T-cell (primary cell): ENCODE data around the gene HSPA14. TPM values are rescaled to one million over a fixed set of nuclear protein-coding genes. Genes with fewer than 3 reads are reported as not detected.

Experiments
- ATAC-seq, 4 experiments: fragments of 200-7000 bp in 3 of 4; fragments of 150-1000 bp in 1 of 4; cut with Tn5 transposase; replicated peaks in 1 of 4; 1 replicate in 3 of 4; 2 replicates in 1 of 4; pipeline ENCODE4 v1.10.0; 2021; ENCODE audit warnings: moderate library complexity in 3 of 4, mild to moderate bottlenecking in 2 of 4, moderate number of reproducible peaks in 1 of 4
- CTCF ChIA-PET, 2 donors: fragments of 300-600 bp; sonication (Branson Sonifier 250); formaldehyde crosslinking; loops; one replicate each; lab custom pipeline; 2022; ENCODE audit warnings: antibody characterized with exemption in 2 of 2; lab: Charles Lee
- POLR2A ChIA-PET, 2 donors: fragments of 300-600 bp; sonication (Branson Sonifier 250); formaldehyde crosslinking; loops; one replicate each; lab custom pipeline; 2022; ENCODE audit warnings: antibody characterized with exemption in 2 of 2; lab: Charles Lee
- DNase-seq, 35 experiments: peaks; one replicate each; pipeline versions ENCODE4 v3.0.0 to v3.0.0-alpha.2; 2013 to 2023
- H3K27ac ChIP-seq: one replicate; pipeline ENCODE4 v1.5.1; 2013; ENCODE audit warnings: low read length
- H3K27me3 ChIP-seq, 2 experiments: replicated peaks in 1 of 2; 1 replicate in 1 of 2; 2 replicates in 1 of 2; pipeline versions ENCODE4 v1.6.1 to v1.7.0; 2013; ENCODE audit warnings: low read length in 1 of 2, mixed read lengths in 1 of 2; ENCODE audit not compliant: control insufficient read depth in 2 of 2, insufficient read depth in 2 of 2; ENCODE audit errors: extremely low read depth in 1 of 2
- H3K36me3 ChIP-seq, 2 donors: 1 replicate in 1 of 2; 2 replicates in 1 of 2; pipeline versions ENCODE4 v1.6.1 to v1.7.0; 2013; ENCODE audit warnings: low read length in 1 of 2; ENCODE audit not compliant: control insufficient read depth in 2 of 2, insufficient read depth in 1 of 2; ENCODE audit errors: extremely low read depth in 1 of 2
- H3K4me1 ChIP-seq, 2 experiments: 1 replicate in 1 of 2; 2 replicates in 1 of 2; pipeline versions ENCODE4 v1.6.1 to v1.7.0; 2013; ENCODE audit warnings: low read length in 2 of 2, mixed read lengths in 1 of 2; ENCODE audit not compliant: insufficient read depth in 2 of 2, control insufficient read depth in 1 of 2; ENCODE audit errors: extremely low read depth in 1 of 2
- H3K4me3 ChIP-seq, 2 donors: 1 replicate in 1 of 2; 2 replicates in 1 of 2; pipeline versions ENCODE4 v1.5.1 to v1.7.0; 2013; ENCODE audit warnings: mild to moderate bottlenecking in 2 of 2, low read length in 1 of 2, moderate library complexity in 1 of 2; ENCODE audit not compliant: control insufficient read depth in 1 of 2; ENCODE audit errors: extremely low read depth in 1 of 2
- H3K9me3 ChIP-seq: 2 replicates; pipeline ENCODE4 v1.7.0; 2013
- H3K27ac Mint-ChIP-seq, 2 donors: one replicate each; pipeline ENCODE4 v1.8.0; 2020 to 2021; ENCODE audit warnings: mild to moderate bottlenecking in 2 of 2, mixed read lengths in 2 of 2
- H3K27me3 Mint-ChIP-seq, 2 donors: one replicate each; pipeline ENCODE4 v1.8.0; 2021 to 2022; ENCODE audit warnings: mixed read lengths in 2 of 2
- H3K36me3 Mint-ChIP-seq: one replicate; pipeline ENCODE4 v1.8.0; 2021; ENCODE audit warnings: mixed read lengths
- H3K4me1 Mint-ChIP-seq, 3 donors: one replicate each; pipeline ENCODE4 v1.8.0; 2020 to 2022; ENCODE audit warnings: mixed read lengths in 3 of 3, mild to moderate bottlenecking in 1 of 3
- H3K4me3 Mint-ChIP-seq, 3 donors: one replicate each; pipeline ENCODE4 v1.8.0; 2020 to 2022; ENCODE audit warnings: mild to moderate bottlenecking in 3 of 3, mixed read lengths in 3 of 3, moderate library complexity in 3 of 3
- H3K9me3 Mint-ChIP-seq, 3 donors: one replicate each; pipeline ENCODE4 v1.8.0; 2020 to 2022; ENCODE audit warnings: mixed read lengths in 3 of 3
- WGBS: methylation state at CpG from one replicate; pipeline ENCODE4 v1.1.5; 2013; ENCODE audit warnings: missing lambda C conversion rate; ENCODE audit not compliant: insufficient coverage; 5-methylcytosine and 5-hydroxymethylcytosine counted together
- total RNA-seq, 35 experiments: library from RNA in 6 of 35; stranded (reverse) in 6 of 35; fragments of 120-200 nt in 1 of 35; gene quantifications; one replicate each; pipeline versions ENCODE4 v1.2.1 to v1.2.4 and lab custom pipeline; 2013 to 2026

Gene HSPA14, protein sequence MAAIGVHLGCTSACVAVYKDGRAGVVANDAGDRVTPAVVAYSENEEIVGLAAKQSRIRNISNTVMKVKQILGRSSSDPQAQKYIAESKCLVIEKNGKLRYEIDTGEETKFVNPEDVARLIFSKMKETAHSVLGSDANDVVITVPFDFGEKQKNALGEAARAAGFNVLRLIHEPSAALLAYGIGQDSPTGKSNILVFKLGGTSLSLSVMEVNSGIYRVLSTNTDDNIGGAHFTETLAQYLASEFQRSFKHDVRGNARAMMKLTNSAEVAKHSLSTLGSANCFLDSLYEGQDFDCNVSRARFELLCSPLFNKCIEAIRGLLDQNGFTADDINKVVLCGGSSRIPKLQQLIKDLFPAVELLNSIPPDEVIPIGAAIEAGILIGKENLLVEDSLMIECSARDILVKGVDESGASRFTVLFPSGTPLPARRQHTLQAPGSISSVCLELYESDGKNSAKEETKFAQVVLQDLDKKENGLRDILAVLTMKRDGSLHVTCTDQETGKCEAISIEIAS
- 10 to 100 TPM; 13.0 to 19.5 (median 15.0) TPM for total RNA-seq
- 20.0 TPM for total RNA-seq (2013)
- total RNA-seq (lab: John Stamatoyannopoulos, UW), result 13.5 to 92.5 (median 22.7) reads per million in 29 experiments

DNA sequence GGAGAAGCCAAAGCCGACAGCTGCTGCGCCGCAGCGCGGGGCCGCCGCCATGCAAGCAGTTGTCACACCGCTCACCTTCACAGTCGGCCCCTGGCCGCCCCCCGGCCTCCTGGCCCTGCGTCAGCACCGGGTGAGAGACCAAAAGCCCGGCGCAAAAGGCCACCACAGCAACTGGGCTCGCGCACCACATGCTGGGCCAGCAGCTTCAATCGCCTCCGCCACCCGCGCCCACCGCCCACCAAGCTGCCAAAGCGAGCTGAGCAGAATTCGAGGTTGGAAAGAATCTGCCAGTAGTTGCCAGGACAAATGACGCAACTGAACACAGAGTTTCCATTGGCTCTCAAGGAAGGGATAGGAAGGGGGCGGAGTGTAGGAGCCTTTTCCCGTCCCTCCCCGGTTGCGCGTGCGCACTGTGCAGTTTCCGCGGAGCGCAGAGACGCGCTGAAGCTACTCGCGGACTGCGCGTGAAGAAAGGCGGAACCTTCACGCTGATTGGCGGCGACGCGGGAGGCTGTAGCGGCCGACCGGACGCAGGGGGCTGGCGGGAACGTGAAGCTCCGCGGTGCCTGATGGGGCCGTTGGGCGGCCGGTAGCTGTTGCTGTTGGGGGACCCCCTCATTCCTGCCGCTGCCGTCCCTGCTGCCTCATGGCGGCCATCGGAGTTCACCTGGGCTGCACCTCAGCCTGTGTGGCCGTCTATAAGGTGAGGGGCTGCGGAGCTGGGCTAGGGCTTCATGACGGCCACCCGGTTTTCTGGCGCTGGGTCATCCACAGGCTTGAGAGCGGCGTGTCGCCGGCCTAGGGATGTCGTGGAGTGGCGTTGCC is at the start of gene HSPA14, which contains the start of the genes CDNF and MSANTD7:
Gene HSPA14, plus strand, starts transcription at position 550 of the 825 bp plus-strand sequence. Its CDS starts 97 bp downstream, at position 647.
Gene CDNF, minus strand, starts transcription at position 281 of the 825 bp plus-strand sequence. Its CDS starts 91 bp downstream, at position 190.
Gene MSANTD7, plus strand, starts transcription at position 550 of the 825 bp plus-strand sequence. CDS start 3,979 bp downstream, outside the sequence.
- CTCF ChIA-PET, result interaction anchor here (0.5 to 2.2 kb wide), 22 partner anchors 9 to 1536 kb away, joined by 3 to 13 read pairs (median 4); partner anchors contain the start of gene SUV39H2 (in 1 of the 2)
- H3K4me3 Mint-ChIP-seq, result peak within 1 kb of the TSS; percentile 88 to 97 (median 92)
- H3K4me3 ChIP-seq, result peak within 1 kb of the TSS; percentile 97 to 100

DNA sequence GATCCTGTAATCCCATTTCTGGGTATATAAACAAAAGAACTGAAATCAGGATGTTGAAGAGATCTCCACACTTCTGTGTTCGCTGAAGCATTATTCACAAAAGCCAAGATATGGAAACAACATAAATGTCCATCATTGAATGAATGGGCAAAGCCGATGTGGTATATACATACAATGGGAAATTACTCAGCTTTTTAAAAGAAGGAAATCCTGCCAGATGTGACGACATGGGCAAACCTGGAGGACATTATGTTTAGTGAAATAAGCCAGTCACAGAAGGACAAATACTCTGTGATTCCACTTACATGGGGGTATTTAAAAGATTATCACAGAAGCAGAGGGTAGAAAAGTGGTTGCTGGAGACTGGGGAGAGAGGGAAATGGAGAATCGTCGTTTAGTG is 39.5 kb upstream of the HSPA14 start:
- H3K9me3 Mint-ChIP-seq, result no peaks in the 10 kb centered on the region

More for the DNA sequence above, at the start of gene HSPA14, which contains the start of the genes CDNF and MSANTD7:
- Histone ChIP-seq H3K27ac (peak within 1 kb of the TSS; percentile 92), H3K9me3 (no peaks in the 10 kb centered on the region), H3K36me3 (peaks cover 0 to 18% of the 10 kb centered on the region in 2 donors), H3K27me3 (no peaks in the 10 kb centered on the region), H3K4me1 (peaks cover 11 to 26% of the 10 kb centered on the region in 2 experiments)
- peaks cover 27 to 35% (median 33%) of the 10 kb centered on the region in 3 donors for H3K4me1 Mint-ChIP-seq
- POLR2A ChIA-PET, result interaction anchor here (0.5 to 2.2 kb wide), 27 partner anchors 9 to 906 kb away, joined by 3 to 14 read pairs (median 4); partner anchors contain the start of genes MEIG1 (in 1 of the 2), RPP38 (in 1 of the 2) and SUV39H2 (in 1 of the 2)
- under 1% methylated on average over 72 of the region's 72 CpGs for WGBS
- DNase-seq, result peak; percentile 97 to 100 (median 99)
- no peaks in the 10 kb centered on the region for H3K27me3 Mint-ChIP-seq
- H3K9me3 Mint-ChIP-seq, result no peaks in the 10 kb centered on the region
- ATAC-seq, result peak; percentile 93 to 96 (median 95)
- H3K27ac Mint-ChIP-seq, result peak within 1 kb of the TSS; percentile 95 to 96
- peaks cover 22% of the 10 kb centered on the region for H3K36me3 Mint-ChIP-seq

DNA sequence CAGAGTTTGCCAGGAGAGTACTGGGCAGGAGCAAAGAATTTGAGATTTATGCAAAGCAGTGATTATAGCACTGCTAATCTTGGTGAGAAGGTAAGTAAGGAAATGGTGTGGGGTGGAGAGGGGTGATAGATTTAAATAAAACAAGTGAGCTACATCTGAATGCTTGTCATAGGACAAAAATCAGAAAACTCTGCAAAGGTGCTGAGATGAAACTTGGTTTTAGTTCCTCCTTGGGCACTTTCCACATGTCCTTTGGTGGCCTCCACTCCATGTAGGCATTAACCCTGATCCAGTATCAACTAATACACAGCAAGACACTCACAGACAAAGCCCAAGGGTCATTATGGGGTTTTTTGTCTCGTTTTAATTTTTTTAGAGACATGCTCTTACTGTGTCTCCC is 37.7 kb upstream of the HSPA14 start:
- H3K4me1 Mint-ChIP-seq, result peaks cover 0 to 3% (median 0%) of the 10 kb centered on the region in 3 donors
- Histone ChIP-seq H3K4me3 (no peak overlapping the region), H3K27me3 (no peaks in the 10 kb centered on the region), H3K36me3 (no peaks in the 10 kb centered on the region), H3K27ac (no peak overlapping the region), H3K4me1 (no peaks in the 10 kb centered on the region), H3K9me3 (no peaks in the 10 kb centered on the region)
- no peak overlapping the region for H3K4me3 Mint-ChIP-seq
- ChIA-PET POLR2A (no interaction called here), CTCF (no interaction called here)
- H3K27ac Mint-ChIP-seq, result no peak overlapping the region
- no CpG with 5 or more reads among the region's 1 CpG for WGBS
- ATAC-seq (no peak), DNase-seq (no peak)
- H3K9me3 Mint-ChIP-seq, result no peaks in the 10 kb centered on the region
- no peaks in the 10 kb centered on the region for H3K36me3 Mint-ChIP-seq
- H3K27me3 Mint-ChIP-seq, result no peaks in the 10 kb centered on the region

More for the DNA sequence above, 39.5 kb upstream of the HSPA14 start:
- CTCF ChIA-PET, result no interaction called here
- H3K27ac Mint-ChIP-seq, result no peak overlapping the region
- Histone ChIP-seq H3K9me3 (no peaks in the 10 kb centered on the region), H3K4me1 (no peaks in the 10 kb centered on the region), H3K27me3 (no peaks in the 10 kb centered on the region), H3K27ac (no peak overlapping the region), H3K4me3 (no peak overlapping the region), H3K36me3 (no peaks in the 10 kb centered on the region)
- ATAC-seq (no peak), DNase-seq (no peak)
- H3K4me3 Mint-ChIP-seq, result no peak overlapping the region
- no CpG with 5 or more reads among the region's 5 CpGs for WGBS
- H3K4me1 Mint-ChIP-seq, result peaks cover 0 to 3% (median 0%) of the 10 kb centered on the region in 3 donors
- H3K27me3 Mint-ChIP-seq, result no peaks in the 10 kb centered on the region
- POLR2A ChIA-PET, result interaction anchor here in 1 of 2 donors (0.7 kb wide), 1 partner anchor 30 kb away, joined by 3 read pairs; no protein-coding TSS in a partner anchor
- H3K36me3 Mint-ChIP-seq, result no peaks in the 10 kb centered on the region

DNA sequence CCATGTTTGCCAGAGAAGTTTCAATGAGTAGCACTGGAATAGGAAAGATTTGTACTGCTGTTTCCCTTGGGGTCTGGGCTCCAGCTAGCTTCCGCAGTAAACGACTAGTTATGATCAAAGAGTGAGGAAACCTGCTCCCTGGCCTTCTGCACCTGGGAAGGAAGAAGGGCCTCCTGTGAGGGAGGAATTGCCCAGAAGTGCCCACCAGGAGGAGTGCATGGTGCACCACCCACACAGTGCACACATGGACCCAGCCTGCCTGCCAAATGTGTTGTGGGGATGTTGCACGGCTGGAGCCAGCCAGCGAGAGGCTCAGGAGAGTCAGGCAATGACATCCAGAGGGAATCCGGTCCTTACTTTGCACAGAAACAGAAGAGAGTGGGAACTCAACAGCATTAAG is 36.4 kb upstream of the HSPA14 start:
- Histone ChIP-seq H3K27ac (no peak overlapping the region), H3K27me3 (no peaks in the 10 kb centered on the region), H3K36me3 (no peaks in the 10 kb centered on the region), H3K4me3 (no peak overlapping the region), H3K9me3 (no peaks in the 10 kb centered on the region), H3K4me1 (no peaks in the 10 kb centered on the region)
- H3K36me3 Mint-ChIP-seq, result no peaks in the 10 kb centered on the region
- H3K27me3 Mint-ChIP-seq, result no peaks in the 10 kb centered on the region
- H3K4me3 Mint-ChIP-seq, result no peak overlapping the region
- peaks cover 0 to 3% (median 0%) of the 10 kb centered on the region in 3 donors for H3K4me1 Mint-ChIP-seq
- DNase-seq, result no peak
- CTCF ChIA-PET, result no interaction called here
- 88% methylated on average over 5 of the region's 5 CpGs for WGBS
- no peak for ATAC-seq
- no peaks in the 10 kb centered on the region for H3K9me3 Mint-ChIP-seq
- no peak overlapping the region for H3K27ac Mint-ChIP-seq
- POLR2A ChIA-PET, result interaction anchor here (0.5 to 0.7 kb wide), 2 partner anchors 170 to 1185 kb away, joined by 3 to 6 read pairs; no protein-coding TSS in a partner anchor

DNA sequence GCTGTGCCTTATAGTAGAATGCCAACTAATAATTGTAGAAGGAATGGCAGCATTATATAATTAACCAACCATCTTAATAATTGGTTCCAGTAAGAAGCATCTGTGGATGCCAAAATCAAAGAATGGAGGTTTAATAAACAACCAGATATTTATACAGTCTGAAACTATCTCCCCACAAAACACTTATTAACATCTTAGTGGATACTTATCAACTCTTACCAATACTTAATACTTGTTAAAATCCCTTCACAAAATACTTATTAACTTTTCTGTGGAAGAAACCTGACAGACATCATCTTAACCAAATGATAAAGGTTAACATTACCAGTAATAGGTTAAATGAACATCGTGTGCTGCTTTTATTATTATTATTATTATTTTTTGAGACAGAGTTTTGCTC is 34.3 kb upstream of the HSPA14 start:
- Histone ChIP-seq H3K4me1 (no peaks in the 10 kb centered on the region), H3K36me3 (no peaks in the 10 kb centered on the region), H3K9me3 (no peaks in the 10 kb centered on the region), H3K4me3 (no peak overlapping the region), H3K27me3 (no peaks in the 10 kb centered on the region), H3K27ac (no peak overlapping the region)
- no peak for ATAC-seq
- Mint-ChIP-seq H3K36me3 (no peaks in the 10 kb centered on the region), H3K9me3 (no peaks in the 10 kb centered on the region), H3K27me3 (no peaks in the 10 kb centered on the region), H3K4me3 (no peak overlapping the region), H3K27ac (no peak overlapping the region), H3K4me1 (peaks cover 0 to 5% (median 4%) of the 10 kb centered on the region in 3 donors)
- no CpG with 5 or more reads among the region's 1 CpG for WGBS
- DNase-seq, result no peak
- CTCF ChIA-PET, result no interaction called here
- POLR2A ChIA-PET, result no interaction called here
